NCI-H226 (cell line): ENCODE measurements around the gene TBATA.

Source experiments
- DNase-seq: peaks from one replicate; pipeline ENCODE4 v3.0.0-alpha.2; 2015

TBATA gene

DNA sequence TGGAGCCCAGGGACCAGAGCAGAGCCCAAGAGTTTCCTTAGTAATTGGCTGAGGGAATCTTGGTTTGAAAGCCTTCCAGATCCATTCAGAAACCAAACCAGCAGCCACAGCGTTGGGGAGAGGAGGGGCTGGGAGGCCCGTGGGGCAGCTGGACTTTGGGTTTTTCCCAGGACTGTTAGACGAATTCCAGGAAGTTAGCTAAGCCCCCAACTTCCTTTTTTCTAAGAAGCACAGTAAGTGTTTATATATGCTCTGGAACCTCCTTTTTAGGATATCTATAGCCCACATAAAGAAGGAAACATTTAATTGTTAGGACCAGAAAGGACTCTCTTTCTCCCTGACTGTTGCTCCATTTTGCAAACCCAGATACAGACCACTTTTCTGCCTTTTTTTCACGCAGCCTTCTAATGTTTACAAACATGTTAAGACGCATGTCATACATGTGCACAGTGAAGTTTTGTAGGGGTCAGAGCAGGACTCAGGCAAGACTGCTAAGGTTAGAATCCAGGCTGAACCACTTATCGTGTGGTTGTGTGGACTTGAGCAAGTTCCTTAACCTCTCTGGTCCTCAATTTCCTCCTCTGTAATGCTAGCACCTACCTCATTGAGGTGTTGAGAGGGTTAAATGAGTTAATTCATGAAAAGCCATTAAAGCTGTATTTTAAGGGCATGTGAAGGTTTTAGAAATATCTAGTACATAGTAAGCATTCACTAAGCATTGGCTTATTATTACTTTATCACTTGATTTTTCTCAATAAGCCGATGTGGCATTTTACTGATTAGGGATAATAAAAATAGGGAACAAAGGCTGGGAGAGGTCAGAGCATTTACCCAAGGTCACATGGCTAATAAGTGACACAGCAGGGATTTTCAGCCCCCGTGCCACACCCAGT is 42.4 kb downstream of the TBATA start:
- no peak for DNase-seq

DNA sequence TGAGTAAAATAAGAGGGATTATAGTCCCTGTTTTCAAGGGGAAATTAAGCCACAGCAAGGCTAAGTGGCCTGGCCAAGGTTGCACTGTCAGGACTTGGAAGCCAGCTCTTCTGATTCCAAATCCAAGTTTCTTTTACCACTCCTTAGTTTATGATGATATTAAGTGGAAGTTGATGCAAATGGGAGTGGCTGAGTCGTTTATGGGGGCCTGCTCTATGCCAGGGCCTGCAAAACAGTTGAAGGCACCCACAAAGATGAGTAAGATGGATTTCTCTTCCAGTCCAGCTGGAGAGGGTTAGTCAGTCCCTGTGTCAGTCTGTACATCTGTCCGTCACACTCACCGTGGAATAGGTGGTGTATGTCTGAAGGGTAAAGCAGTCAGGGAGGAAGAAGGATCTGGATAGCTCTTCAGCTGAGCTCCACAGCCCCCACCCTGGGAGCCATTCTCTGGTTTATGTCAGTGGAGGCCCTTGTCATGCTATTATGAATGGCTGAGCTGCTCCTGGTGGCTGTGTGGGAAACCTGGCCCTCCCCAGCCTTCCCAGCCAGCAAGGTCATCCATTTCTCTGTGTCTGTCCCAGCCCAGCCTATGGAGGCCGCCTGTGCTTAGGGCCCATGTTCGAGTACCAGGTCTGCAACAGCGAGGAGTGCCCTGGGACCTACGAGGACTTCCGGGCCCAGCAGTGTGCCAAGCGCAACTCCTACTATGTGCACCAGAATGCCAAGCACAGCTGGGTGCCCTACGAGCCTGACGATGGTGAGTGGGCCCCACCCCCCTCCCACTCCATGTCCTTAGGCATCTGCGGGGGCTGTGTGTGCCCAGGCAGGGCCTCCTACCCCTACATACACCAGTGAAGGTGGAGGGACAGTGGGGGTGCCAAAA is 44.5 kb downstream of the TBATA start:
- DNase-seq, result no peak

DNA sequence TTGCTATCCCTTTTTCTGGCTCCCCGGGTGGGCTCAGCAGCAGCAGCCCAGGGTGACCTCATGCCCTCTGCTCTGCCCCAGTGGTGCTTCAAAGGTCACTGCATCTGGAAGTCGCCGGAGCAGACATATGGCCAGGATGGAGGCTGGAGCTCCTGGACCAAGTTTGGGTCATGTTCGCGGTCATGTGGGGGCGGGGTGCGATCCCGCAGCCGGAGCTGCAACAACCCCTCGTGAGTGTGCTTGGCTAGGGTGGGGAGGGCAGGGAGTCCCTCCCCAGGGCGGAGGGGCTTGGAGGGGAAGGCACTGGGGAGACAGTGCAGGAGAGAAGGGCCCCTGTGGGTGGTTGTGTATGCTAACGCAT is 46.4 kb downstream of the TBATA start:
- DNase-seq, result no peak

DNA sequence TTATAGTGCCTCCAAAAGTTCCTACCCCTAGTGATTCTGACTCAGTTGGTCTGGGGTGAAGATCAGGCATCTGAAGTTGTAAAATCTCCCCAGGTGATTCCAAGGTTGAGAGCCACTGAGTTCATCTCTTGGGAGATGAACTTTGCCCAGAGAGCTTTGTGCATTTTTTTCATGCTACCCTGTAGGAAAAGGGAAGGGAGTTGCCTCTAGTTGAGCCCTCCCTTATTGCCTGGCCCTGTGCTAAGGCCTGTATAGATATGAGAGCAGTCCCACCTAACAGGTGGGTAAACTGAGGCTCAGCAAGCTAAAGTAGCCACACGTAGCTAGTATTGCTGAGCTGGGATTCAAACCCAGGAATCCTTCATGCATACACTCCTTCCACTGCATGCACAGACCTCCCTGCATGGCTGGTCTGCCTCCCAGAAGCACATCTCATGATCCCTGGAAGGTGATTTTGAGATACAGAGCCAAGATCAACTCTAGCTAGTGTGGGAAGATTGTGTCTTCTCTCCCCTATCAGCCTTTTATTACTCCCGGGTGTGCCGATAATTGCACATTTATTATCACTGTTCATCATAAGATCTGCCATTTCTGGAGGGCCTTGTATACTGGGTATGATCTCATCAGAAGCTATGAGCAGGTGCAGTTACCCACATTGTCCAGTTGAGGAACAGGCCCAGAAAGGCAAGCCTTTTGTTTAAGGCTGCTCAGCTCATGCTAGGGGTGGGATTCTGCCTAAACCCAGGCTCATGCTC is 47.0 kb downstream of the TBATA start:
- no peak for DNase-seq

DNA sequence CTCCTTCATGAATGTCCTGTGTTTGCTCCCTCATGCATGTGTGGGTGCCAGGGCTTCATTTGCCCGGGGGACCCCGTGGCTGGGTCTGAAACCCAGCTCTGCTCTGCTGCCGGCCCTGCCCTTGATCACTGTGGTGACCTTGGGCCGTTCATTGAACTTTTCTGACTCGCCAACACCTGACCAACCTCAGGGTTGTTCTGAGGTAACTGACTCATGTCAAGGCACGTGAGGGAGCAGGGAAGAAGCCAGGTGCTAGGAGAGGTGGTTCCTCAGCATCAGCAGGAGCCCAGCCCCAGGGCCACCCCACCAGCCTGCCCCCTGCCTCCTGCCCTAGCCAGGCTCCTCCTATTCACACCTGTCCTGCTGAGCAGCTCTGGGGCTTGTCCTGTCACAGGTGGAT is 47.9 kb downstream of the TBATA start:
- no peak for DNase-seq

DNA sequence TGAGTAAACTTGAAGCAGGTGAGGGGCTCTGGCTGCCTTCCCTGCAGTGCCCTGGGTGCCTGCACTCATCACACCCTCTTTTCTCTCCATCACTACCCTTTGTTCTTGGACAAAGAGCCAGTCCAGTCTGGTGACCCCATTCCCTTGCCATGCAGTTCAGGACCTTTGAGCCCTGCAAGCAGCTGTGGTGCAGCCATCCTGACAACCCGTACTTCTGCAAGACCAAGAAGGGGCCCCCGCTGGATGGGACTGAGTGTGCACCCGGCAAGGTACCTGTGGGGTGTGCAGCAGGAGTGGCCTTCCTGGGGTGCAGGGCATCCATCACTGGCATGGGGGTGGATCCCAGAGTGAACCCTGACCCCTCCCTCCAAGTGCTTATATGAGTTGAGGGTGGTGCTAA is 48.7 kb downstream of the TBATA start:
- DNase-seq, result no peak

DNA sequence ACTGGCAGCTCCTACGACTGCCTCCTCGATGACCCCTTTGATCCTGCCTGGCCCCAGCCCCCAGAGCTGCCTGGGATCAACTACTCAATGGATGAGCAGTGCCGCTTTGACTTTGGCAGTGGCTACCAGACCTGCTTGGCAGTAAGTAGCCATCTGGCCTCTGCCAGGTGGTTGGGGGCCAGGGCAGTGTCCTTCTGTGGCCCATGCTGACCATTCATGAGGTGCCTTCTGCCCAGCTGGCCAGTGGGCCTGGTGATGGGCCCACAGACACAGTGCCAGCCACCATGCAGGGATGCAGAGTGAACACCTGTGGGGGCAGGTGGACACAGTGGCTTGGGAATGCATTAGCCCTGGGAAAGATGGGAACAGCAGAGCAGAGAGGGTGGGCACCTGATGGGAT is 50.0 kb downstream of the TBATA start:
- DNase-seq, result no peak

DNA sequence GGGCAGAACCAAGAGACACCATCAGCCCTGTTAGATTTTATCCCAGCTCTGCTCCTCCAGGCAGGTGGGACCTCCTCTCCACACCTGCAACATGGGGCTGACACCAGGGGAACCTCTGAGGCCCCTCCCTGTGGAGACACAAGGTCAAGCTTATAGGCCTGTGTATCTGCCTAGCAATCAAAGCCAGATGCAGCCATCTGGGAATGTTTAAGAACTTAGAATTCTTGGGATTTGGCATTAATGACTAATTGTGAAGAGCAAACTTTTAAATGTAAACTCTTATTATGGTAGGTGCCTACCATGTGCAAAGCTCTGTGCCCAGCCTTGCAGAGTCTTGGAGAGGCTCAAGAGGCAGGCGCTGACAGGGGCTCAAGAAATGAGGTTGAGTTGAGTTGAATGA is 52.1 kb downstream of the TBATA start:
- DNase-seq, result no peak

DNA sequence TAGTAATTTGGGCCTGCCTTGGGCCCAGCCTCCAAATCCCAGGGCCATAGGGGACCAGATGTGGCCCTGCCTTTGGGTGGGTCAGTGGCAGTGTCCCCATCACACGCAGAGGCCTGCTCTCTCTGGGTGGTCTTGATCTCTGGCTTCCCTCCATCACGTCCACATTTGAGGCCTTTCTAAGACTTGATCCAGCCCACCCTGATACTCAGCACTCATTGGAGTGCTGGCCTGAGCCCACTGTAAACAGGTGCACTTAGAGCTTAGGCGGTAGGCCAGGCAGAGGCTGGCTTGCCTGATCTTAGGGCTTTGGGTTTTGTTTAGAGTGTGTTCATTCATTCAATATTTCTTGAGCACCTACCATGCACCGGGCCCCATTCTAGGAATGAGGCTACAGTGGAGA is 52.6 kb downstream of the TBATA start:
- no peak for DNase-seq

DNA sequence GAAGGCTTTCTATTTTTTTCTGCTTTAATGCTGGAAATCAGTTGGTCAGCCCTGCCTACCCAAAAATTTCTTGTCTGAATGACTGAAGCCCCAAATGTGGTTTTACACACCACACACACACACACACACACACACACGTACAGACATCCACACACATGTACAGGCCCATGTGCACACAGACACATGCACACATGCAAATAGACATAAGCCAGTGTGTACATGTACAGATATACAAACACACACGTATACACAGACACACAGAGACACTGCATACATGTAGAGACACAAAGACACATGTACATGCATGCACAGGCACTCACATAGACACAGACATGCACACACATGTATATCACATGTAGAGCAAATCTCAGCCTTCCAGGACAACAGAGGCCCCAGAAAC is 54.2 kb downstream of the TBATA start:
- no peak for DNase-seq

DNA sequence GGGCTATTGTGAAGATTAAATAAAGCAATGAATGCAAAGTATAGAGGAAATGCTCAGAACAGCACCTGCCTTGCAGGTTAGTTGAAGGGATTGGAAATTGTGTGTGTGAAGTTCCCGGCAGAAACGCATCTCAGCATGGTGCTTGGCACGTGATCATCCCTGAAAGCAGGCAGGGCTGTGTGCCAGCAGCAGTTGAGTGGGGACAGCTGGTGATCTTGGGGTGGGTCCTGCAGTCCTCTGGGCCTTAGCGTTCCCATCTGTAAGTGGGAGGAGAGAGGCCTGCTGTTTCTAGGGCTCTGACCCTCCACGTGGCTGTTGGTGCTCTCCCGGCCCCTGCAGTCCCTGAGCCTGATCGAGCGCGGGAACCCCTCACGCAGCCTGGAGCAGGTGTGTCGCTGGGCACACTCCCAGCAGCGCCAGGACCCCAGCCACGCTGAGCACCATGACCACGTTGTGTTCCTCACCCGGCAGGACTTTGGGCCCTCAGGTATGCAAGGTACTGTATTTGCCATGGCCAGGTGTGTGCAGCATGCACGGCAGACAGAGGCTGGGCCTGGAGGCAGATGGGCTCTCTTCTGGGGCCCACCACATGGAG is 55.3 kb downstream of the TBATA start:
- no peak for DNase-seq

DNA sequence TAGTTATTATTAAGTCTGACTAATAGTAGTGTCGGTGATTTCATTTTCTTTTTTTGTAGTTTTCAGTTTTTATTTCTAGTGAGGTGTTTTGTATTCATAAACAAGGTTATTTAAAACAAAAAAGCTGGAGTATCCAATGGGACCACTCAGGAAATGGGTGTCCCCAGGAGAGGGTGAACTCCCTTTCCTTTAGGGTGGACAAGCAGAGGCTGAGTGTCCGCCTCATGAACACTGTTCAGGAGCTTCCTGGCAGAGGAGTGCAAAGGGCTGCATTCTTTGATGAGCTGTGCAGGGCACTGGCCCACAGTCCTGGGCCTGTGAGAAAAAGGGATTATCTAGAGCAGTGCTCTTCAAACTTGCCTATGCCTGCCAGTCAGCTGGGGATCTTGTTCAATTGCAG is 56.8 kb downstream of the TBATA start:
- no peak for DNase-seq

DNA sequence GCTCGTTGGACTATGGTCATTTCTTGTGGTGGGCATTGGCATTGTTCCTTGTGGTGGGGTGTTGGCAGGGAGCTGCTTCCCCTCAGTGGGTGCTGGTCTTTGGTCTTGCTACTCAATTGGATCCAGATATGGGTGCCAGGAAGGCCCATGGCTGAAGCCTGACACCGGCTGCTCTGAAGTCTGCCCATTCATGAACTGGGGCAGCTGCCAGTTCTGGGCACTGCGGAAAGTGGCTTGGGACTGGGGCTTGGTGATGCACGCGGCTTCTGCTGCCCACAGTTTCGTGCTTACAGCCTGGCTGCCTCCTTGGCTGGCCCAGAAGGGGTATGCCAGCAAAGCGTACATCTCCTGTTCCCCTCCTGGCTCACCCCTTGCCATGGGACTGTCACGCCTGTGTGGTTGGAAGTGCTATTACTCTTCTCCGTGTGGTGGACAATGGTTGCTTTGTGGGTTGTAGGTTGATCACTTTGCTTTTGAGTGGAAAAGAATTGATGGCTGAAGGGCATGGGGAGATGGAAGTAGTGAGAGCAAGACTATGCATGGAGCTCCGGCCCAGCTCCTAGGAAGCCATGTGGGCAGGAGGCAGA is 58.2 kb downstream of the TBATA start:
- no peak for DNase-seq

DNA sequence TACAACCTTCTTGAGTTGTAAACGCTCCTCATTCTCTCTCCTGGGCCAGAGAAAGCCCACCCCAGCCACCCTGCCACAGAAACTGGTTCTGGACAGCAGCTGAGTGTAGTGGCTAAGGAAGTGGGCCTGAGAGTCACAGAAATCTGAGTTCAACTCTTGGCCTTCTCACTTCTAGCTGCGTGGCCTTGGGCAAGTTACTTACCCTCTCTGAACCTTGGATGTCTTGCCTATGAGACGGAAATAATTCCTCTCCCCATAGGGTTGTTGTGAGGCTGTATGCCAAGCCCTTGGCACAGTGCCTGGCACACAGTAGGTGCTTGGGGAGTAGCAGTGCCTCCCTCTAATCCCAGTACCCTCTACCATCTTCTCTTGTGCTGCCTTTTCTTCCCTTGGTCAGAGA is 61.4 kb downstream of the TBATA start:
- DNase-seq, result no peak

DNA sequence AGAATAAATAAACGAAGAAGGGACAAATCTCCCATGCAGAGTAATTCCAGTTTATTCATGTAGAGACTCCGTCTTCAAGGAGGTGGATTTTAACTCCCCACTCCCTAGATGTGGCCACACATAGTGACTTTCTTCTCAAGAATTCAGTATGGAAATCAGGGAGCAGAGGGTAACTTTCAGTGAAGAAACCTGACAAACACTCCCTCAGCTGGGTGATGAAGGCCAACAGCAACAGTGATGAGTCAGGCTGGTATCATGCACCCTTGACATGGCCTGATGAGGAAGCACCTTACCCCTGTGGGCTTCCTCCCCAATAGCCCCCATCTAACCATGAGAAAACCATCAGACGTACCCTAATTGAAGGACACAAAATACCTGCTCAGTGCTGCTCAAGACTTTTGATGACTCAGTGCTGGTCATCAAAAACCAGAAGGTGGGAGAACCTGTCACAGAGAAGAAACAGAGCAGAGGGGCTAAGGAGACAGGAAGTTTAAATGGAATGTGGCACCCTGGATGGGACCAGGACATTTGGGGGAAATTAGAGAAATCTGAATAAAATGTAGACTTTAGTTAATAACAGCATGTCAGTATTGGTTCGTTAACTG is 62.3 kb downstream of the TBATA start:
- peak; percentile 70 for DNase-seq
